Activated CD8-positive, alpha-beta memory T cell treated with anti-CD3 and anti-CD28 coated beads for 36 hours (primary cell): ENCODE results near the gene ZNF414. TPM values are rescaled to one million over a fixed set of nuclear protein-coding genes. Genes with fewer than 3 reads are reported as not detected.
"Not testable (repeated sequence)": the region's sequence is repeated elsewhere in the genome, so short reads cannot be mapped to it uniquely, and the experiment has no call there.

ENCODE experiments used
- CTCF ChIA-PET: fragments of 350-600 bp; sonication (Branson Sonifier 250); formaldehyde crosslinking; loops from one replicate; lab custom pipeline; 2021; ENCODE audit warnings: antibody characterized with exemption; lab: Charles Lee
- POLR2A ChIA-PET: fragments of 350-600 bp; sonication (Branson Sonifier 250); formaldehyde crosslinking; loops from one replicate; lab custom pipeline; 2021; ENCODE audit warnings: antibody characterized with exemption; lab: Charles Lee
- total RNA-seq, 2 experiments: library from RNA; stranded (reverse); gene quantifications; one replicate each; pipeline ENCODE4 v1.2.3, GENCODE V29; 2021

The ZNF414 gene, protein sequence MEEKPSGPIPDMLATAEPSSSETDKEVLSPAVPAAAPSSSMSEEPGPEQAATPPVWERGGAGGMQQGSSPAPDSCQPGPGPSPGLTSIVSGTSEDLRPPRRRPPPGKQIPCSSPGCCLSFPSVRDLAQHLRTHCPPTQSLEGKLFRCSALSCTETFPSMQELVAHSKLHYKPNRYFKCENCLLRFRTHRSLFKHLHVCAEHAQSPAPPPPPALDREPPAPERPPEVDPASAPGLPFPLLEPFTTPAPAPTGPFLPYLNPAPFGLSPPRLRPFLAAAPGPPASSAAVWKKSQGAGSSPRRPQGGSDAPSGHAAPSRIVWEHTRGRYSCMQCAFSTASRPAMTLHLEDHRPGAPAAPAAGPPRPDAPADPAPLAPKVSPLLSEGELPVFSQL
- 10 to 100 TPM; 21.4 to 22.2 TPM for total RNA-seq

- CTCF ChIA-PET: interaction anchor here (0.7 to 3.2 kb wide), 12 partner anchors 27 to 103 kb away, joined by 3 to 22 read pairs (median 3); partner anchors contain the start of genes HNRNPM and MARCHF2
- POLR2A ChIA-PET: interaction anchor here (0.6 to 2.9 kb wide), 11 partner anchors 11 to 571 kb away, joined by 3 to 31 read pairs (median 5); partner anchors contain the start of genes HNRNPM, MARCHF2, MYO1F and RAB11B
Measured at GRCh38 chr19:8513687-8514504, at the start of gene ZNF414. TSS of gene ZNF414 (minus strand) at chr19:8514167. CDS start at chr19:8514046, 121 bp downstream.

- ChIA-PET POLR2A (no interaction called here), CTCF (interaction anchor here (0.9 kb wide), 1 partner anchor 12 kb away, joined by 3 read pairs; no protein-coding TSS in a partner anchor)
Measured at GRCh38 chr19:8561075-8561764, 47.3 kb upstream of the ZNF414 start.

- ChIA-PET CTCF (interaction anchor here (0.8 to 2.1 kb wide), 6 partner anchors 9 to 44 kb away, joined by 3 to 8 read pairs (median 5); partner anchors contain the start of gene ZNF414), POLR2A (no interaction called here)
Measured at GRCh38 chr19:8558325-8558724, 44.4 kb upstream of the ZNF414 start.

DNA sequence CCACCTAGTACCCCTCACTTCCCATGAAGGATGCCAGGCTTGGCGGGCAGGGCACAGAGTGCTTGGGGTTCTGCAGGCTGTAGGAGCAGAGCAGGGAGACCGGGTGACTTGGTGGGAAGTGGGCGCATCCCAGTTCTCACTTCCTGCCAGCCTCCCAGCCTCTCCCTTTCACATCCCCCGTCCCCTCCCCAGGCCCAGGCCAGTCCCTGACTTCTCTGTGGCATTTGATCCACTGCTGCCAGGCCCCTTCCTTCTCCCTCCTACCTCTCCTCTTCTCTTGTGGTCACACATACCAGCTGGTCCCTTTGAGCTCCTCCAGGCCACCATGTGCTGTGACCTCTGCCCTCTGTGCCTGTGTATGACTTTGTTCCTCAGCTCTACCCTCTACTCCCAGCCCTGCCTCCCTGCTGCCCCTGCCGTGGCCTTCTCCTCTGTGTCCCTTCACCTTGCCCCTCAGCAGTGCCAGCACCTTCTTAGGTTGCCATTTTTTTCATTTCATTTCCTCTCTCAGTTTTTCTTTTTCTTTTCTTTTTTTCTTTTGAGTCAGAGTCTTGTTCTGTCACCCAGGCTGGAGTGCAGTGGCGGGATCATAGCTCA, 43.8 kb upstream of the ZNF414 start:
- CTCF ChIA-PET: interaction anchor here (0.6 to 2.1 kb wide), 7 partner anchors 9 to 43 kb away, joined by 3 to 8 read pairs (median 6); partner anchors contain the start of gene ZNF414
- POLR2A ChIA-PET: interaction anchor here (0.7 kb wide), 1 partner anchor 13 kb away, joined by 3 read pairs; no protein-coding TSS in a partner anchor

- CTCF ChIA-PET: not testable (repeated sequence)
- POLR2A ChIA-PET: interaction anchor here (1.1 kb wide), 1 partner anchor 37 kb away, joined by 3 read pairs; no protein-coding TSS in a partner anchor
Measured at GRCh38 chr19:8553729-8554128, 39.8 kb upstream of the ZNF414 start.

GRCh38 chr19:8552810-8553209, 38.8 kb upstream of the ZNF414 start:
- POLR2A ChIA-PET: interaction anchor here (0.6 to 1.1 kb wide), 2 partner anchors 20 to 36 kb away, joined by 3 to 4 read pairs; no protein-coding TSS in a partner anchor
- CTCF ChIA-PET: no interaction called here

- ChIA-PET POLR2A (no interaction called here), CTCF (no interaction called here)
Measured at GRCh38 chr19:8550070-8550469, 36.1 kb upstream of the ZNF414 start.

GRCh38 chr19:8545743-8546142, 31.8 kb upstream of the ZNF414 start:
- POLR2A ChIA-PET: interaction anchor here (0.6 kb wide), 1 partner anchor 370 kb away, joined by 3 read pairs; no protein-coding TSS in a partner anchor
- CTCF ChIA-PET: interaction anchor here (0.7 to 1.8 kb wide), 4 partner anchors 32 to 1115 kb away, joined by 3 to 6 read pairs (median 4); no protein-coding TSS in a partner anchor

DNA sequence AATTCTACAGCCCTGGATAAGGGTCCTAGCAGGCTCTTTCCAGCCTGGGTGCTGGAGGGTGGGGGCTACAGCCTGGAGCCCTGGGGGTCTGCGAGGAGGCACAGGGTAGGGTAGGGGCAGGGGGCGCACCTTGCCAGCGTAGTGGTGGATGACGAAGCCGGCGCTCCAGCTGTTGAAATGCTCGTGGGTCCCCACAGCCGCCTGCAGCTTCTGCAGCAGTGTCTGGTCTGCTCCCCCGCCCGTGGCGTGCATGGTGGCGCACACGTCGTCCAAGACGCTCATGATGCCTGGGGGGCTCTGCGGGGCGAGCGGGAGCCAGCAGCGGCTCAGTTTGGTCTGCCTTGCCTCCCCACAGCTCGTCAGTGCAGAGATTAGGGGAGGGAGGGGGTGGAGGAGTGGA, 30.2 kb upstream of the ZNF414 start:
- ChIA-PET POLR2A (no interaction called here), CTCF (interaction anchor here (1.0 kb wide), 1 partner anchor 39 kb away, joined by 3 read pairs; no protein-coding TSS in a partner anchor)

DNA sequence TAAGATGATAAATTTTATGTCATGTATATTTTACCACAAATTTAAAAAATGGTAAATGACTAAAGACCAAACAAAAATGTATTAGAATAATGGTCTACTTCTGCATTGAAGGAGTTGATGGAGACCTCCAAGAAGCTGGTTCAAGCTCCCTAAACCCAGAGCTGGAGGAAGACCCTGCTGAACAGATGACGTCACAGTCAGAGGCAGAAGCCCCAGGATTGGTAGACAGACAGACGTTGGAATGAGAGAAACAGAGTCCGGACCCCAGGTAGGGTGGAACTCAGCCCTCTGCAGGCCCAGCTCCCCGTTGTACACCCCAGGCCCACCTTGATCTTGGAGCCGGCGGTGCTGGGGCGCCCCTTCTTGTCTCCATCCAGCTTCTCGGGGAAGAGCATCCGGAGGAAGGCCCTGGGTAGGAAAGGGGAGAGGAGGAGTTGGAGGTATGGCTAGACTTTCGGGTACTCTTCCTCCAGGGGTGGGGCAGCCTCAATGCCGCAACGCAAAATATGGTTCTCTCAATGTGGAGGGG, 25.7 kb upstream of the ZNF414 start:
- ChIA-PET POLR2A (interaction anchor here (0.7 kb wide), 1 partner anchor 541 kb away, joined by 3 read pairs; no protein-coding TSS in a partner anchor), CTCF (interaction anchor here (0.5 to 2.3 kb wide), 4 partner anchors 16 to 1844 kb away, joined by 3 to 8 read pairs (median 3); no protein-coding TSS in a partner anchor)

- CTCF ChIA-PET: no interaction called here
- POLR2A ChIA-PET: no interaction called here
Measured at GRCh38 chr19:8537099-8537498, 23.1 kb upstream of the ZNF414 start.

- CTCF ChIA-PET: no interaction called here
- POLR2A ChIA-PET: no interaction called here
Measured at GRCh38 chr19:8536282-8536681, 22.3 kb upstream of the ZNF414 start.

DNA sequence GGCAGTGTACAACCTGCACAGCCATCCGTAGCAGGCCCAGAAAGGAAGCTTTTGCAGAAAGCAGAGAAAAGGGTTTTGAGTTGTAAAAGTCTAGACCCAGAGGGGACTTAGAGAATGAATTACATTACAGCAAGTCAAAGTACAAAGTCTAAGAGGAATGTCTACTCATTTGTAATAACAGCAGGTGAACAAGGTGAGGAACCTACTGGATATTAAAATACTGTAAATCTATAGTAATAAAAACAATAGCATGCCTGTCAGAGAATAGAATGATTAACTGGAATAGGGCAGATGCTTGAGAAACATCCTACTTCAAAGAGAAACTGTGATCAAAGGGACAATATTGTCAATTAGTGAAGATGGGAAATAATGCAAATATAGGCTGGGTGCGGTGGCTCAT, 18.3 kb upstream of the ZNF414 start:
- POLR2A ChIA-PET: interaction anchor here (0.6 kb wide), 1 partner anchor 8 kb away, joined by 4 read pairs; no protein-coding TSS in a partner anchor
- CTCF ChIA-PET: no interaction called here

GRCh38 chr19:8531470-8531869, 17.5 kb upstream of the ZNF414 start:
- CTCF ChIA-PET: interaction anchor here (0.8 kb wide), 1 partner anchor 9 kb away, joined by 4 read pairs; no protein-coding TSS in a partner anchor
- POLR2A ChIA-PET: no interaction called here

- POLR2A ChIA-PET: no interaction called here
- CTCF ChIA-PET: no interaction called here
Measured at GRCh38 chr19:8530061-8530679, 16.2 kb upstream of the ZNF414 start.

DNA sequence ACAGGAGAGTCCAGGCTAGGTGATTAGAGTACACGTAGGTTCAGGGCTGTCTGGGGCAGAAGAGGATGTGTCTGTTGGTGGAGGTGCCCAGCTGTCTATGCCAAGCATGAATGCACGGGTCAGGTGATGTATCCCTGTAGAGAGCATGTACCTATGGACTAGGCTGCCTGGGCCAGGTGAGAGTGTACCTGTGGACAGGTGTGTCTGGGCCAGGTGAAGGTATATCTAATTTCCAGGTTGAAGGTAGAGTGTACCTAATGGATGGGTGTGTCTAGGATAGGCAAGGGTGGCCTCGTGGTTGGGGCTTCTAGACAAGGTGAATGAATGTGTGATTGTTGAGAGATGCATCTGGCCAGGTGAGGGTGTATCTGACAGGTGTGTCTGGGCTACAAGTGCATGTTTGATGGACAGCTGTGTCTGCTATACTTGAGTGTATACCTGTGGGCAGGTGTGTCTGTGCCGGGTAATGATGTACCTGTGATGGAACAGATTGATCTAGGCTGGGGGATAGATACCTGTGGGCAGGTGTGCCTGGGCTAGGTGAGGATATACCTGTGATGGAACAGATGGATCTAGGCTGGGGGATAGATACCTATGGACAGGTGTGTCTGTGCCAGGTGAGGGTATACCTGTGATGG, 15.5 kb upstream of the ZNF414 start:
- CTCF ChIA-PET: no interaction called here
- POLR2A ChIA-PET: no interaction called here

- ChIA-PET POLR2A (no interaction called here), CTCF (no interaction called here)
Measured at GRCh38 chr19:8528500-8528899, 14.5 kb upstream of the ZNF414 start.
